HepG2 (cell line): ENCODE measurements around the gene AFG1L. TPM values are rescaled to one million over a fixed set of nuclear protein-coding genes. Genes with fewer than 3 reads are reported as not detected.

Experiments
- ATAC-seq: fragments of 200-7000 bp; cut with Tn5 transposase; 3 replicates; pipeline ENCODE4 v1.9.1; 2020; ENCODE audit warnings: mild to moderate bottlenecking, moderate library complexity
- BruUV-seq: library from RNA; stranded (reverse); fragments of 400-500 nt; replicated peaks from 2 replicates; lab custom pipeline; 2021; lab: Mats Ljungman, UMichigan
- CTCF ChIA-PET: fragments of 300-600 bp; formaldehyde crosslinking; extraction: SDS; loops from one replicate; lab custom pipeline; 2021; ENCODE audit warnings: low total read pairs, inconsistent platforms, low intra/inter-chr PET ratio; lab: Yijun Ruan, JAX
- POLR2A ChIA-PET: fragments of 350-600 bp; sonication (Branson Sonifier 250); formaldehyde crosslinking; loops from one replicate; lab custom pipeline; 2020; ENCODE audit warnings: antibody characterized with exemption, inconsistent platforms; lab: Yijun Ruan, JAX
- DNase-seq: peaks from one replicate; pipeline ENCODE4 v3.0.0-alpha.2; 2015; ENCODE audit warnings: low spot score
- FAIRE-seq: peaks from 3 replicates; lab custom pipeline; 2011; peaks lifted over from hg19 to GRCh38; lab: Jason Lieb, UNC
- H2AFZ ChIP-seq: one replicate; pipeline ENCODE4 v1.6.1; 2011; ENCODE audit warnings: low read length, inconsistent platforms
- H3K27ac ChIP-seq: fragments of 300-600 bp; 3 replicates; pipeline ENCODE4 v1.8.0; 2011; ENCODE audit warnings: mixed run types, mild to moderate bottlenecking, mixed read lengths, low read length, inconsistent platforms; ENCODE audit not compliant: insufficient read depth; ENCODE audit errors: extremely low read length
- H3K27me3 ChIP-seq, 2 experiments: fragments of 200-600 bp in 1 of 2; 2 replicates in 1 of 2; 3 replicates in 1 of 2; pipeline versions ENCODE4 v1.6.0 to v1.8.0; 2011; ENCODE audit warnings: low read length in 2 of 2, mild to moderate bottlenecking in 2 of 2, moderate library complexity in 2 of 2, inconsistent platforms in 1 of 2; ENCODE audit not compliant: insufficient read depth in 2 of 2, control insufficient read depth in 1 of 2
- H3K36me3 ChIP-seq, 2 experiments: fragments of 200-600 bp in 1 of 2; replicated peaks in 1 of 2; 2 replicates in 1 of 2; 3 replicates in 1 of 2; pipeline versions ENCODE4 v1.5.1 to v1.8.0; 2011; ENCODE audit warnings: low read length in 2 of 2, inconsistent platforms in 1 of 2; ENCODE audit not compliant: insufficient read depth in 2 of 2, control insufficient read depth in 1 of 2
- H3K4me1 ChIP-seq: 2 replicates; pipeline ENCODE4 v1.5.1; 2012; ENCODE audit warnings: low read length, inconsistent platforms; ENCODE audit not compliant: insufficient read depth
- H3K4me2 ChIP-seq: 2 replicates; pipeline ENCODE4 v1.6.0; 2011; ENCODE audit warnings: low read depth, low read length, inconsistent platforms
- H3K4me3 ChIP-seq, 3 experiments: fragments of 200-600 bp in 1 of 3; sonication (generic), shearing (Covaris generic) in 1 of 3; replicated peaks in 1 of 3; 2 replicates each; pipeline ENCODE4 v1.5.1; 2011 to 2016; ENCODE audit warnings: low read length in 3 of 3, inconsistent platforms in 2 of 3, low read depth in 2 of 3, mild to moderate bottlenecking in 2 of 3, control low read depth in 1 of 3, mixed read lengths in 1 of 3; ENCODE audit not compliant: insufficient read depth in 1 of 3
- H3K79me2 ChIP-seq: one replicate; pipeline ENCODE4 v1.6.1; 2011; ENCODE audit warnings: low read length, inconsistent platforms; ENCODE audit not compliant: insufficient read depth
- H3K9ac ChIP-seq: 2 replicates; pipeline ENCODE4 v1.6.0; 2011; ENCODE audit warnings: mild to moderate bottlenecking, low read depth, low read length, inconsistent platforms; ENCODE audit not compliant: insufficient read depth
- H3K9me3 ChIP-seq: 2 replicates; pipeline ENCODE4 v1.5.1; 2012; ENCODE audit warnings: mild to moderate bottlenecking, low read length
- H4K20me1 ChIP-seq: 2 replicates; pipeline ENCODE4 v1.6.0; 2011; ENCODE audit warnings: inconsistent platforms, mild to moderate bottlenecking, low read length, moderate library complexity; ENCODE audit not compliant: insufficient read depth
- DNMT1 ChIP-seq: sonication (generic); formaldehyde crosslinking; IDR thresholded peaks from 2 replicates; pipeline ENCODE4 v1.5.1; 2020; ENCODE audit warnings: mild to moderate bottlenecking, missing genetic modification reagents
- EZH2 ChIP-seq: conservative IDR thresholded peaks from 2 replicates; pipeline ENCODE4 v1.6.1; 2012; ENCODE audit warnings: mild to moderate bottlenecking, low read depth, low read length, moderate library complexity
- NR2F1 ChIP-seq, 2 experiments: fragments of 450-650 bp in 1 of 2; formaldehyde crosslinking in 1 of 2; IDR thresholded peaks; 2 replicates each; pipeline versions ENCODE4 v1.5.0 to v1.6.1; 2016 to 2020; ENCODE audit warnings: mild to moderate bottlenecking in 1 of 2, missing compliant biosample characterization in 1 of 2, missing genetic modification reagents in 1 of 2, moderate library complexity in 1 of 2
- SRSF4 ChIP-seq: fragments of 200-400 bp; formaldehyde crosslinking; IDR thresholded peaks from one replicate; pipeline ENCODE4 v1.6.1; 2018; ENCODE audit warnings: mild to moderate bottlenecking, low read depth, low read length, moderate library complexity; ENCODE audit not compliant: poor library complexity, severe bottlenecking
- ZNF317 ChIP-seq: sonication (generic); formaldehyde crosslinking; IDR thresholded peaks from 2 replicates; pipeline ENCODE4 v1.5.0; 2020; ENCODE audit warnings: mild to moderate bottlenecking, missing genetic modification reagents
- ZNF501 ChIP-seq: sonication (generic); formaldehyde crosslinking; IDR thresholded peaks from 2 replicates; pipeline ENCODE4 v1.5.1; 2020; ENCODE audit warnings: mild to moderate bottlenecking, moderate library complexity, missing genetic modification reagents
- ZNF773 ChIP-seq: sonication (generic); formaldehyde crosslinking; IDR thresholded peaks from 2 replicates; pipeline ENCODE4 v1.4.0; 2020; ENCODE audit warnings: missing genetic modification reagents, borderline replicate concordance
- WGBS: methylation state at CpG from one replicate; pipeline ENCODE4 v1.1.6; 2017; ENCODE audit warnings: low lambda C conversion rate; 5-methylcytosine and 5-hydroxymethylcytosine counted together
- in situ Hi-C: cut with HindIII; loops from 2 replicates; pipeline ENCODE4 v1.10.0; 2017; ENCODE audit warnings: low pct_unique_long_range_greater_than_20kb; ENCODE audit not compliant: extremely low pct_ligation_motif_present
- intact Hi-C: fragments of 100-400 bp; cut with micrococcal nuclease; formaldehyde crosslinking; loops from one replicate; pipeline ENCODE4 v1.10.0; 2022; ENCODE audit not compliant: unreplicated experiment
- polyA plus RNA-seq, 8 experiments: library from polyadenylated mRNA; depleted of rRNA in 3 of 8; stranded (reverse) in 7 of 8; unstranded in 1 of 8; fragments of >200 nt; fragmentation: Illumina TruSeq in 4 of 8; extraction: Trizol in 4 of 8; gene quantifications; 2 replicates each; pipeline versions ENCODE4 v1.2.1 to v1.2.3, GENCODE V29; 2011 to 2016; ENCODE audit warnings: low read depth in 4 of 8, missing spikeins in 1 of 8, mixed read lengths in 1 of 8; ENCODE audit not compliant: insufficient read depth in 1 of 8
- total RNA-seq, 5 experiments: library from RNA; depleted of rRNA; stranded (reverse); fragments of >200 nt; fragmentation: Illumina TruSeq; extraction: Trizol; gene quantifications; 2 replicates each; pipeline ENCODE4 v1.2.3, GENCODE V29; 2016; ENCODE audit warnings: low read depth in 1 of 5
- TF ChIP-seq, protein P1 (sequence below): sonication (generic); formaldehyde crosslinking; IDR thresholded peaks from 2 replicates; pipeline ENCODE4 v1.5.0; 2020; ENCODE audit warnings: missing genetic modification reagents
- TF ChIP-seq, protein P2 (sequence below): sonication (generic); formaldehyde crosslinking; conservative IDR thresholded peaks from 2 replicates; pipeline ENCODE4 v1.8.0; 2022; ENCODE audit warnings: missing genetic modification reagents

AFG1L gene
- total and polyA plus RNA-seq, 2 of the 13 experiments (the other 11 are each of a cell fraction or from before 2014, with no cell fraction given), result 3.1 to 14.0 TPM

DNA sequence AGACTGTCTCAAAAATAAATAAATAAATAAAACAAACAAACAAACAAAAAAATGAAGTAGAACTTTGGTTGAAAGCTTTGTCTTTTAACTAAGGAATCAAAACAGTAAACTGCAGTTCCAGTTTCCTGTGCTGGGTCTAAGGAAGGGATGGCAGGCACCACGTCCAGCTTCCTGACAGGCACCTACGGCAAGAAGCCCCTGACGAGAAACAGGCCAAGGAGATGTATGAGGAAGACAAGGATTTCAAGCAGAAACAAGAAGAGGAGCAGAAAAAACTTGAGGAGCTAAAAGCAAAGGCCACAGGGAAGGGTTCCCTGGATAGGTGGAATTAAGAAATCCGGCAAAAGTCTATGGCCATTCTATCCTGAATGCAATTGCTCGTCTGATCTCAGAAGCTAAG, 42.8 kb upstream of the AFG1L start:
- CTCF ChIA-PET, result no interaction called here

More for the DNA sequence above, 42.8 kb upstream of the AFG1L start:
- Histone ChIP-seq H3K36me3 (peaks cover 2 to 11% of the 10 kb centered on the region in 2 experiments; a peak in 3 of 5 replicates), H3K27ac (no peak overlapping the region), H3K9ac (no peak overlapping the region), H3K4me3 (no peak overlapping the region), H3K79me2 (peaks cover 75% of the 10 kb centered on the region), H2AFZ (no peak overlapping the region), H3K9me3 (no peaks in the 10 kb centered on the region), H3K4me1 (peaks cover 29% of the 10 kb centered on the region), H3K4me2 (no peak overlapping the region), H3K27me3 (no peaks in the 10 kb centered on the region), H4K20me1 (0 out of 2 replicates have a peak, but pooled peaks cover 2% of the 10 kb centered on the region)
- POLR2A ChIA-PET, result no interaction called here
- in situ Hi-C loops (no loop called here), intact Hi-C loops (no loop called here)
- no TSS peak for BruUV-seq
- 98% methylated on average over 5 of the region's 5 CpGs for WGBS
- DNase-seq (no peak), ATAC-seq (no peak), FAIRE-seq (no peak)
- TF ChIP-seq ZNF773 (CRISPR knock-in tag) (no peak), SRSF4 (no peak), DNMT1 (CRISPR knock-in tag) (no peak), NR2F1 (CRISPR knock-in tag; IDR thresholded peaks at IDR 0.05) (no peak), ZNF317 (CRISPR knock-in tag) (no peak), ZNF501 (no peak), EZH2 (no peak)
- TF ChIP-seq, protein P1, sequence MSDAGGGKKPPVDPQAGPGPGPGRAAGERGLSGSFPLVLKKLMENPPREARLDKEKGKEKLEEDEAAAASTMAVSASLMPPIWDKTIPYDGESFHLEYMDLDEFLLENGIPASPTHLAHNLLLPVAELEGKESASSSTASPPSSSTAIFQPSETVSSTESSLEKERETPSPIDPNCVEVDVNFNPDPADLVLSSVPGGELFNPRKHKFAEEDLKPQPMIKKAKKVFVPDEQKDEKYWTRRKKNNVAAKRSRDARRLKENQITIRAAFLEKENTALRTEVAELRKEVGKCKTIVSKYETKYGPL (CRISPR knock-in tag), result no peak
- TF ChIP-seq, protein P2, sequence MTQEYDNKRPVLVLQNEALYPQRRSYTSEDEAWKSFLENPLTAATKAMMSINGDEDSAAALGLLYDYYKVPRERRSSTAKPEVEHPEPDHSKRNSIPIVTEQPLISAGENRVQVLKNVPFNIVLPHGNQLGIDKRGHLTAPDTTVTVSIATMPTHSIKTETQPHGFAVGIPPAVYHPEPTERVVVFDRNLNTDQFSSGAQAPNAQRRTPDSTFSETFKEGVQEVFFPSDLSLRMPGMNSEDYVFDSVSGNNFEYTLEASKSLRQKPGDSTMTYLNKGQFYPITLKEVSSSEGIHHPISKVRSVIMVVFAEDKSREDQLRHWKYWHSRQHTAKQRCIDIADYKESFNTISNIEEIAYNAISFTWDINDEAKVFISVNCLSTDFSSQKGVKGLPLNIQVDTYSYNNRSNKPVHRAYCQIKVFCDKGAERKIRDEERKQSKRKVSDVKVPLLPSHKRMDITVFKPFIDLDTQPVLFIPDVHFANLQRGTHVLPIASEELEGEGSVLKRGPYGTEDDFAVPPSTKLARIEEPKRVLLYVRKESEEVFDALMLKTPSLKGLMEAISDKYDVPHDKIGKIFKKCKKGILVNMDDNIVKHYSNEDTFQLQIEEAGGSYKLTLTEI (CRISPR knock-in tag), result no peak
